ENCODE data around the gene ZNF804A.

GRCh38 chr2:184906709-184907108 lies 308.4 kb downstream of the ZNF804A start:
- TF ChIP-seq POLR2A (IDR thresholded peaks at IDR 0.05): no peak
- no peak for TF ChIP-seq CTCF (IDR thresholded peaks at IDR 0.05)

Data from lower leg skin (tissue), 3 donors.